H1 (cell line): ENCODE measurements around the gene DDC. TPM values are rescaled to one million over a fixed set of nuclear protein-coding genes. Genes with fewer than 3 reads are reported as not detected.

Source experiments
- ASH2L ChIP-seq: fragments of 200-600, 300-600 bp; sonication (generic); IDR thresholded peaks from one replicate; pipeline ENCODE4 v1.7.1; 2017; ENCODE audit warnings: low read length
- CREB1 ChIP-seq: IDR thresholded peaks from 2 replicates; pipeline ENCODE4 v1.6.1; 2012; ENCODE audit warnings: inconsistent platforms
- HDAC2 ChIP-seq, 2 experiments: fragments of 300-600 bp in 1 of 2; sonication (generic) in 1 of 2; IDR thresholded peaks; 2 replicates each; pipeline ENCODE4 v1.6.1; 2011 to 2012; ENCODE audit warnings: low read depth in 2 of 2, low read length in 2 of 2, mild to moderate bottlenecking in 2 of 2, moderate library complexity in 2 of 2, borderline replicate concordance in 1 of 2, inconsistent platforms in 1 of 2
- KDM5A ChIP-seq: fragments of 200-600 bp; IDR thresholded peaks from 2 replicates; pipeline ENCODE4 v1.7.1; 2012; ENCODE audit warnings: mild to moderate bottlenecking, low read length, inconsistent platforms, mixed read lengths
- POLR2AphosphoS5 ChIP-seq: IDR thresholded peaks from 2 replicates; pipeline ENCODE4 v1.6.1; 2011; ENCODE audit warnings: low read depth, low read length
- RAD21 ChIP-seq, 2 experiments: IDR thresholded peaks in 1 of 2; conservative IDR thresholded peaks in 1 of 2; 2 replicates each; pipeline ENCODE4 v1.6.1; 2011; ENCODE audit warnings: low read depth in 2 of 2, low read length in 2 of 2, improper control_type of control experiment in 1 of 2, inconsistent platforms in 1 of 2, mild to moderate bottlenecking in 1 of 2, moderate library complexity in 1 of 2
- TCF12 ChIP-seq: IDR thresholded peaks from 2 replicates; pipeline ENCODE4 v1.6.1; 2011; ENCODE audit warnings: low read depth, mild to moderate bottlenecking, low read length
- polyA plus RNA-seq, 7 experiments: library from polyadenylated mRNA; depleted of rRNA in 3 of 7; stranded (reverse) in 5 of 7; unstranded in 2 of 7; fragments of >200 nt in 5 of 7; fragments of 200-250 nt in 2 of 7; gene quantifications; 1 replicate in 5 of 7; 2 replicates in 1 of 7; 4 replicates in 1 of 7; pipeline versions ENCODE4 v1.2.1 to v1.2.3, GENCODE V29; 2011 to 2013; ENCODE audit warnings: missing spikeins in 2 of 7, mixed read lengths in 2 of 7
- total RNA-seq: library from RNA; stranded (reverse); fragmentation: NEBNext Ultra II Directional; extraction: Animal tissue kit (Norgen Biotek cat#: 25700); gene quantifications from 2 replicates; pipeline ENCODE4 v1.2.1, GENCODE V29; 2021
- TF ChIP-seq, protein P1 (sequence below): IDR thresholded peaks from 2 replicates; pipeline ENCODE4 v1.6.1; 2011; ENCODE audit warnings: low read depth, mild to moderate bottlenecking, low read length; ENCODE audit not compliant: insufficient read depth
- TF ChIP-seq, protein P2 (sequence below): fragments of 300-600 bp; sonication (generic); IDR thresholded peaks from 2 replicates; pipeline ENCODE4 v1.7.1; 2012; ENCODE audit warnings: low read length, moderate library complexity, mild to moderate bottlenecking, inconsistent platforms; ENCODE audit not compliant: insufficient replicate concordance

Gene DDC
- total and polyA plus RNA-seq, 2 of the 8 experiments (the other 6 are each of a cell fraction or from before 2014, with no cell fraction given): 0.05 TPM; not detected in 1

DNA sequence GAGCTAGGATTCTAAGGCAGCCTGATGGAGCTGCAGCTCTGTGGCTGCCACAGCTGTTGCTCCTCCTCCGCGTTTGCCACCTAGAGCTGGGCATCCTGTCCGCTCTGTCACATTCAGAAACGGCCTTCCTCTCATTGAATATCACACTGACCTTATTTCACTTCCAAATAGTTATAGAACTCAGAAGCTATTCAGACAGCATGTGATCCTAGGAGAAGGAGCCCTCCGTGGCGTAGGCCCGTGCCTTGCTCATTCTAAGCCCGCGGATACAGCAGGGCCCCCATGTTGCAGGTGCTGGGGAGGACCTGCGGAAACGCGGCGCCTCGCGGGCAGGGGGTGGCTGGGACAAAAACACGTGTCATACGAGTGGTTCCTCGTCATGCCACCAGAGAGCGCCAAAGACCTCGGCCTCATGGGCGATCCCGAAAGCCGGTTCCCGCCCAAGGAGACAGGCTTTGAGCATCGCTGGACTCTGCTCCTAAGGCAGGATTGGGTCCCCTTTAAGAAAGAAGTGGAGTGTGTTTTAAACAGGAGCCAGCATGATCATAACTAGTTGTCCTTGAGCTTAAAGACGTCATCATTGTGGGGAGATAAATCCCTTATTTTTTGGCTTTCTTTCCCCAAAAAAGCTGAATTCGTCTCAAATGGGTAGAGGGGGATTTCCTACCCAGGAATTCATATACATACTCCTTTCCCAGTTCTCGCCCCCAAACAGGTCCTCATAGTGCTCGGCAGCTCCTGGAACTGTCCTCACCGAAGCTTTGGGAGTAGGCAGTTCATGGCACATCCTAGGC lies 97.2 kb downstream of the DDC start (continued):
- TF ChIP-seq, protein P1, sequence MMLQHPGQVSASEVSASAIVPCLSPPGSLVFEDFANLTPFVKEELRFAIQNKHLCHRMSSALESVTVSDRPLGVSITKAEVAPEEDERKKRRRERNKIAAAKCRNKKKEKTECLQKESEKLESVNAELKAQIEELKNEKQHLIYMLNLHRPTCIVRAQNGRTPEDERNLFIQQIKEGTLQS: 0 out of 2 replicates have a peak, but pooled peaks have one; percentile 29
- TF ChIP-seq HDAC2 (IDR thresholded peaks at IDR 0.05; ENCODE audit: borderline replicate concordance in 1 of 2, low read depth in 2 of 2, low read length in 2 of 2): 0 out of 4 replicates have a peak, but pooled peaks of 1 of the 2 experiments have one; percentile 25
- TF ChIP-seq CREB1: peak; percentile 82
- 0 out of 2 replicates have a peak, but pooled peaks have one; percentile 5 for TF ChIP-seq TCF12
- TF ChIP-seq, protein P2, sequence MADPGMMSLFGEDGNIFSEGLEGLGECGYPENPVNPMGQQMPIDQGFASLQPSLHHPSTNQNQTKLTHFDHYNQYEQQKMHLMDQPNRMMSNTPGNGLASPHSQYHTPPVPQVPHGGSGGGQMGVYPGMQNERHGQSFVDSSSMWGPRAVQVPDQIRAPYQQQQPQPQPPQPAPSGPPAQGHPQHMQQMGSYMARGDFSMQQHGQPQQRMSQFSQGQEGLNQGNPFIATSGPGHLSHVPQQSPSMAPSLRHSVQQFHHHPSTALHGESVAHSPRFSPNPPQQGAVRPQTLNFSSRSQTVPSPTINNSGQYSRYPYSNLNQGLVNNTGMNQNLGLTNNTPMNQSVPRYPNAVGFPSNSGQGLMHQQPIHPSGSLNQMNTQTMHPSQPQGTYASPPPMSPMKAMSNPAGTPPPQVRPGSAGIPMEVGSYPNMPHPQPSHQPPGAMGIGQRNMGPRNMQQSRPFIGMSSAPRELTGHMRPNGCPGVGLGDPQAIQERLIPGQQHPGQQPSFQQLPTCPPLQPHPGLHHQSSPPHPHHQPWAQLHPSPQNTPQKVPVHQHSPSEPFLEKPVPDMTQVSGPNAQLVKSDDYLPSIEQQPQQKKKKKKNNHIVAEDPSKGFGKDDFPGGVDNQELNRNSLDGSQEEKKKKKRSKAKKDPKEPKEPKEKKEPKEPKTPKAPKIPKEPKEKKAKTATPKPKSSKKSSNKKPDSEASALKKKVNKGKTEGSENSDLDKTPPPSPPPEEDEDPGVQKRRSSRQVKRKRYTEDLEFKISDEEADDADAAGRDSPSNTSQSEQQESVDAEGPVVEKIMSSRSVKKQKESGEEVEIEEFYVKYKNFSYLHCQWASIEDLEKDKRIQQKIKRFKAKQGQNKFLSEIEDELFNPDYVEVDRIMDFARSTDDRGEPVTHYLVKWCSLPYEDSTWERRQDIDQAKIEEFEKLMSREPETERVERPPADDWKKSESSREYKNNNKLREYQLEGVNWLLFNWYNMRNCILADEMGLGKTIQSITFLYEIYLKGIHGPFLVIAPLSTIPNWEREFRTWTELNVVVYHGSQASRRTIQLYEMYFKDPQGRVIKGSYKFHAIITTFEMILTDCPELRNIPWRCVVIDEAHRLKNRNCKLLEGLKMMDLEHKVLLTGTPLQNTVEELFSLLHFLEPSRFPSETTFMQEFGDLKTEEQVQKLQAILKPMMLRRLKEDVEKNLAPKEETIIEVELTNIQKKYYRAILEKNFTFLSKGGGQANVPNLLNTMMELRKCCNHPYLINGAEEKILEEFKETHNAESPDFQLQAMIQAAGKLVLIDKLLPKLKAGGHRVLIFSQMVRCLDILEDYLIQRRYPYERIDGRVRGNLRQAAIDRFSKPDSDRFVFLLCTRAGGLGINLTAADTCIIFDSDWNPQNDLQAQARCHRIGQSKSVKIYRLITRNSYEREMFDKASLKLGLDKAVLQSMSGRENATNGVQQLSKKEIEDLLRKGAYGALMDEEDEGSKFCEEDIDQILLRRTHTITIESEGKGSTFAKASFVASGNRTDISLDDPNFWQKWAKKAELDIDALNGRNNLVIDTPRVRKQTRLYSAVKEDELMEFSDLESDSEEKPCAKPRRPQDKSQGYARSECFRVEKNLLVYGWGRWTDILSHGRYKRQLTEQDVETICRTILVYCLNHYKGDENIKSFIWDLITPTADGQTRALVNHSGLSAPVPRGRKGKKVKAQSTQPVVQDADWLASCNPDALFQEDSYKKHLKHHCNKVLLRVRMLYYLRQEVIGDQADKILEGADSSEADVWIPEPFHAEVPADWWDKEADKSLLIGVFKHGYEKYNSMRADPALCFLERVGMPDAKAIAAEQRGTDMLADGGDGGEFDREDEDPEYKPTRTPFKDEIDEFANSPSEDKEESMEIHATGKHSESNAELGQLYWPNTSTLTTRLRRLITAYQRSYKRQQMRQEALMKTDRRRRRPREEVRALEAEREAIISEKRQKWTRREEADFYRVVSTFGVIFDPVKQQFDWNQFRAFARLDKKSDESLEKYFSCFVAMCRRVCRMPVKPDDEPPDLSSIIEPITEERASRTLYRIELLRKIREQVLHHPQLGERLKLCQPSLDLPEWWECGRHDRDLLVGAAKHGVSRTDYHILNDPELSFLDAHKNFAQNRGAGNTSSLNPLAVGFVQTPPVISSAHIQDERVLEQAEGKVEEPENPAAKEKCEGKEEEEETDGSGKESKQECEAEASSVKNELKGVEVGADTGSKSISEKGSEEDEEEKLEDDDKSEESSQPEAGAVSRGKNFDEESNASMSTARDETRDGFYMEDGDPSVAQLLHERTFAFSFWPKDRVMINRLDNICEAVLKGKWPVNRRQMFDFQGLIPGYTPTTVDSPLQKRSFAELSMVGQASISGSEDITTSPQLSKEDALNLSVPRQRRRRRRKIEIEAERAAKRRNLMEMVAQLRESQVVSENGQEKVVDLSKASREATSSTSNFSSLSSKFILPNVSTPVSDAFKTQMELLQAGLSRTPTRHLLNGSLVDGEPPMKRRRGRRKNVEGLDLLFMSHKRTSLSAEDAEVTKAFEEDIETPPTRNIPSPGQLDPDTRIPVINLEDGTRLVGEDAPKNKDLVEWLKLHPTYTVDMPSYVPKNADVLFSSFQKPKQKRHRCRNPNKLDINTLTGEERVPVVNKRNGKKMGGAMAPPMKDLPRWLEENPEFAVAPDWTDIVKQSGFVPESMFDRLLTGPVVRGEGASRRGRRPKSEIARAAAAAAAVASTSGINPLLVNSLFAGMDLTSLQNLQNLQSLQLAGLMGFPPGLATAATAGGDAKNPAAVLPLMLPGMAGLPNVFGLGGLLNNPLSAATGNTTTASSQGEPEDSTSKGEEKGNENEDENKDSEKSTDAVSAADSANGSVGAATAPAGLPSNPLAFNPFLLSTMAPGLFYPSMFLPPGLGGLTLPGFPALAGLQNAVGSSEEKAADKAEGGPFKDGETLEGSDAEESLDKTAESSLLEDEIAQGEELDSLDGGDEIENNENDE: no peak
- no peak for TF ChIP-seq ASH2L
- peak; percentile 51; the same call in 1 of the 2 replicates for TF ChIP-seq POLR2AphosphoS5
- TF ChIP-seq RAD21 (IDR thresholded peaks at IDR 0.05 in 1 of 2, conservative IDR thresholded peaks at IDR 0.05 in 1 of 2; ENCODE audit: low read depth in 2 of 2, low read length in 2 of 2): peak; percentile 95 to 96
- TF ChIP-seq KDM5A: no peak
